ENCODE data around the gene CARD11. TPM values are rescaled to one million over a fixed set of nuclear protein-coding genes. Genes with fewer than 3 reads are reported as not detected.

Gene CARD11
- total RNA-seq, 1 experiment from 2014 or later: 0.57 TPM

DNA sequence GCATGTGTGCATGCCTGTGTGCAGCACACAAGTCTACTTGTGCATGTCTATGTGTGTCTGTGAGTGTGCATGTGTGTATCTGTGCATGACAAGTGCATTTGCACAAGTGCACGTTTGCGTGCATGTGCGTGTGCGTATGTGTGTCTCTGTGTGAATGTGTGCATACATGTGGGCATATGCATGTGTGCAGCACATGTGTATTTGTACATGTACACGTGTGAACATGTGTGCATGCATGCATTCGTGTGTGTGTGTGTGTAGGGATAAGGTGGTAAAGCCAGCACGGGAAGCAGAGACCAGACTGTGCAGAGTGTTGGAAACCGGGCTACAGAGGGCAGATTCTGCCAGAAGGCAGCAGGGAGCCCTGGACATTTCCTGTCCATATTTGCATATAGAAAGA is 163.6 kb downstream of the CARD11 start (continued):
- TF ChIP-seq, protein P1, sequence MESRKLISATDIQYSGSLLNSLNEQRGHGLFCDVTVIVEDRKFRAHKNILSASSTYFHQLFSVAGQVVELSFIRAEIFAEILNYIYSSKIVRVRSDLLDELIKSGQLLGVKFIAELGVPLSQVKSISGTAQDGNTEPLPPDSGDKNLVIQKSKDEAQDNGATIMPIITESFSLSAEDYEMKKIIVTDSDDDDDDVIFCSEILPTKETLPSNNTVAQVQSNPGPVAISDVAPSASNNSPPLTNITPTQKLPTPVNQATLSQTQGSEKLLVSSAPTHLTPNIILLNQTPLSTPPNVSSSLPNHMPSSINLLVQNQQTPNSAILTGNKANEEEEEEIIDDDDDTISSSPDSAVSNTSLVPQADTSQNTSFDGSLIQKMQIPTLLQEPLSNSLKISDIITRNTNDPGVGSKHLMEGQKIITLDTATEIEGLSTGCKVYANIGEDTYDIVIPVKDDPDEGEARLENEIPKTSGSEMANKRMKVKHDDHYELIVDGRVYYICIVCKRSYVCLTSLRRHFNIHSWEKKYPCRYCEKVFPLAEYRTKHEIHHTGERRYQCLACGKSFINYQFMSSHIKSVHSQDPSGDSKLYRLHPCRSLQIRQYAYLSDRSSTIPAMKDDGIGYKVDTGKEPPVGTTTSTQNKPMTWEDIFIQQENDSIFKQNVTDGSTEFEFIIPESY (IDR thresholded peaks at IDR 0.05; ENCODE audit: extremely low read depth, insufficient replicate concordance, low read length): no peak
- TF ChIP-seq ZFX (IDR thresholded peaks at IDR 0.05): no peak

DNA sequence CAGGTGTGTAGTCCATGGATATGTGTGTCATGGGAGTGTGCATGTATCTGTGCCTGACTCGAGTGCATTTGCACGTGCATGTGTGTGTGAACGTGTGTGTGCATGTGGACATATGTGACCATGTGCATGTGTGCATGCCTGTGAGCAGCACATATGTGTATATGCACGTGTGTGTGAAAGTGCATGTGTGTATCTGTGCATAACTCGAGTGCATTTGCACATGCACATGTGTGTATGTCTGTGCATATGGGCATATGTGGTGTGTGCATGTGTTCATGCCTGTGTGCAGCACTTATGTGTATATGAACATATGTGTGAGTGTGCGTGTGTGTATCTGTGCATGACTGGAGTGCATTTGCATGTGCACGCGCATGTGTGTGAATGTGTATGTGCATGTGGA is 164.3 kb downstream of the CARD11 start:
- H3K27me3 ChIP-seq (ENCODE audit: insufficient read depth, low read length): no peaks in the 10 kb centered on the region
- TF ChIP-seq ELF1 (IDR thresholded peaks at IDR 0.05; ENCODE audit: borderline replicate concordance, low read depth) (no peak), TCF7L2 (IDR thresholded peaks at IDR 0.05; ENCODE audit: borderline replicate concordance, extremely low read depth, insufficient read depth, insufficient read length) (no peak), ZFX (IDR thresholded peaks at IDR 0.05) (no peak), RAD21 (IDR thresholded peaks at IDR 0.05; ENCODE audit: low read depth) (no peak), EGR1 (IDR thresholded peaks at IDR 0.05; ENCODE audit: low read depth) (no peak), CBX3 (IDR thresholded peaks at IDR 0.05; ENCODE audit: low read depth) (no peak), SP1 (IDR thresholded peaks at IDR 0.05; ENCODE audit: low read depth) (no peak)
- TF ChIP-seq, protein P2, sequence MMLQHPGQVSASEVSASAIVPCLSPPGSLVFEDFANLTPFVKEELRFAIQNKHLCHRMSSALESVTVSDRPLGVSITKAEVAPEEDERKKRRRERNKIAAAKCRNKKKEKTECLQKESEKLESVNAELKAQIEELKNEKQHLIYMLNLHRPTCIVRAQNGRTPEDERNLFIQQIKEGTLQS (IDR thresholded peaks at IDR 0.05): no peak
- no TSS peak for BruUV-seq (replicated peaks)
- intact Hi-C loops (cut with micrococcal nuclease): no loop called here
- peaks cover 6 to 11% of the 10 kb centered on the region in 2 experiments for H3K4me1 ChIP-seq (ENCODE audit: control insufficient read depth in 1 of 2, insufficient read depth in 2 of 2, low read length in 2 of 2)
- no peaks in the 10 kb centered on the region for H3K79me2 ChIP-seq (ENCODE audit: insufficient read depth, low read length)
- ChIA-PET CTCF (no interaction called here), POLR2A (no interaction called here), RAD21 (ENCODE audit: low non-redundant PET in 1 of 2, low total read pairs in 2 of 2, uncharacterized antibody in 2 of 2, unreplicated experiment in 2 of 2) (no interaction called here)
- no peak overlapping the region; the same call in 1 of the 2 replicates for H3K27ac ChIP-seq (ENCODE audit: low read depth, low read length)
- H3K4me3 ChIP-seq (replicated peaks in 1 of 2; ENCODE audit: low read depth in 1 of 2, low read length in 2 of 2): no peak overlapping the region
- H3K36me3 ChIP-seq (ENCODE audit: control insufficient read depth in 1 of 2, insufficient read depth in 2 of 2, low read length in 2 of 2): no peaks in the 10 kb centered on the region
- H2AFZ ChIP-seq (ENCODE audit: low read depth, low read length, poor library complexity, severe bottlenecking): no peak overlapping the region
- no peak for DNase-seq (ENCODE audit: low read depth, low spot score)
- H3K9me3 ChIP-seq (ENCODE audit: control insufficient read depth in 1 of 2, insufficient read depth in 1 of 2, low read depth in 1 of 2, low read length in 2 of 2): no peaks in the 10 kb centered on the region
- no peak for ATAC-seq
- H3K9ac ChIP-seq (ENCODE audit: low read length): no peak overlapping the region
- H3K4me2 ChIP-seq (ENCODE audit: low read length): no peak overlapping the region
- no peaks in the 10 kb centered on the region for H3K9me2 ChIP-seq (ENCODE audit: insufficient read depth)
- H4K20me1 ChIP-seq (ENCODE audit: insufficient read depth): no peaks in the 10 kb centered on the region
